T-helper 1 cell treated with Interleukin-12 subunit alpha and Interleukin-12 subunit beta and Interleukin-4 antibody, amounts not matched to agents 30 ng/mL and 1 ng/mL, for 36 hours (primary cell): ENCODE measurements around the gene STK17A. TPM values are rescaled to one million over a fixed set of nuclear protein-coding genes. Genes with fewer than 3 reads are reported as not detected.

ENCODE experiments used
- intact Hi-C: fragments of 100-400 bp; cut with micrococcal nuclease; formaldehyde crosslinking; loops from one replicate; pipeline ENCODE4 v1.15.1; 2024
- total RNA-seq: library from RNA; stranded (reverse); gene quantifications from 2 replicates; pipeline ENCODE4 v1.2.3, GENCODE V29; 2022

Gene STK17A
- total RNA-seq, 1 donor from 2014 or later = 89.1 TPM

GRCh38 chr7:43628431-43628830 lies 45.5 kb downstream of the STK17A start:
- intact Hi-C loops = loop anchor here (2.0 kb wide), 1 partner anchor 16 kb away; no protein-coding TSS in a partner anchor

DNA sequence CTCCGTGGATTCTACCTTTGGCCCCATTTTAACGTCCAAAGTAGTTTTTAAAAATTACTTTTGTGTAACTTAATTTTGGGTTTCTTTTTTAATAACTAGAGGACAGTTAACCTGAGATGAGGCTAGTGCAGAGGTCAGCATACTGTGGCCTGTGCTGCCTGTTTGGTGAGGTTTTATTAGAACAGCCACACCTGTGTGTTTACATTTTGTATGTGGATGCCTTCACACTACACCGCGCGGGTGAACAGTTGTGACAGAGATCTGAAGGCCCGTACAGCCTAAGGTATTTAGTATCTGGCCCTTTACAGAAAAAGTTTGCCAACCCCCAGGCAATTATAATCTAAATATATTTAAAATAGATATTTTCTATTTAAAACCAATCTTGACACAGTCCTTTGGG lies 46.9 kb downstream of the STK17A start:
- intact Hi-C loops = loop anchor here (1.0 to 2.0 kb wide), 2 partner anchors 8 to 17 kb away; no protein-coding TSS in a partner anchor

GRCh38 chr7:43630482-43630881 lies 47.6 kb downstream of the STK17A start:
- intact Hi-C loops = loop anchor here (1.0 kb wide), 1 partner anchor 8 kb away; no protein-coding TSS in a partner anchor

- intact Hi-C loops = no loop called here
Observed at GRCh38 chr7:43631559-43631958, 48.7 kb downstream of the STK17A start.

- intact Hi-C loops = no loop called here
Observed at GRCh38 chr7:43632746-43633145, 49.8 kb downstream of the STK17A start.

DNA sequence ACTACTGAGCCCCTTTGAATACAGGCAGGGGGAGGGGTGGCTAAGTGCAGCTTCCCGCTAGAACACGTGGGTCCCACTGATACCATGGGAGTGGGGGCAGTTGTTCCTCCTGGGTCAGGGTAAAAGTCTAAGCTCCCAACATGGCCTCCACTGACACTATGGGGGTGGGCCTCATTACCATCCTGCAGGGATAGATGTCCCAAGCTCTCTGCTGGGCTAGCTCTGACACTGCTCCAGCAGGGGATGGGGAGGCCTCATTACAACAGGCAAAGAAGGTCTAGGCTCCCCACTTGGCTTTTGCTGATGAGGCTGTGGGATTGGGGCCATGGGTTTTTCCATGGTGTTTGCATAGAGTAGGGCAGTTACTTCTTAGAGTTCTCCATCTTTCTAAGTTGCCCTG lies 51.5 kb downstream of the STK17A start:
- intact Hi-C loops = no loop called here

- intact Hi-C loops = no loop called here
Observed at GRCh38 chr7:43636093-43636492, 53.2 kb downstream of the STK17A start.

GRCh38 chr7:43637114-43637806 lies 54.4 kb downstream of the STK17A start:
- intact Hi-C loops = loop anchor here (1.0 kb wide), 1 partner anchor 11 kb away; no protein-coding TSS in a partner anchor

DNA sequence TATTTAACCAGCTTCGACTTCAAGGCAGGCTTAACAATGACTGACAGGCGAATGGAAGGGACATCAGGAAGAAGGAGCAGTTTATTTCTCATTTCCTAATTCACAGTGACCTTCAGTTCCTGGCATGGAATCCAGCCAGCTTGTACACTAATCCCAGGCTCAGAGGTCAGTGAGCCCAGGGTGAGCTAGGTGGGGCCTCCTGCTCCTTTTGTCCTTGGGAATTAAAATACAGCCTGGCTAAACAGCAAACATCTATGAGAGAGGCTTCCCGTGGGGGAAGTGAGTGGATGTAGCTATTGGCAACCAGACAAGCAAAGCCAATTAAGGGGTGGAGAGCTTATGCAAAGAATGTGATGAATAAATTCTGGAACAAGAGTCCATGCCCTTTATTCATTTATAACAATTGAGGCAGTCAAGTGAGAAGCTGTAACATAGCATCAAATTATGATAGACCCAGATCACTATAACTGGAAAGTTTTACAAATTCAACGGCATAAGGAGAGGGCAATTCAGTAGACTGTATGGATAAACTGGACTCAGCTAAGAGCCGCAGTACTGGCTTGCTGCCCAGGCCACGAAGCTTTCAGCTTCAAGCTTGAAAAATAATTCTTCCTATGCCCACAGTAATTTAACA lies 57.1 kb downstream of the STK17A start:
- intact Hi-C loops = no loop called here

DNA sequence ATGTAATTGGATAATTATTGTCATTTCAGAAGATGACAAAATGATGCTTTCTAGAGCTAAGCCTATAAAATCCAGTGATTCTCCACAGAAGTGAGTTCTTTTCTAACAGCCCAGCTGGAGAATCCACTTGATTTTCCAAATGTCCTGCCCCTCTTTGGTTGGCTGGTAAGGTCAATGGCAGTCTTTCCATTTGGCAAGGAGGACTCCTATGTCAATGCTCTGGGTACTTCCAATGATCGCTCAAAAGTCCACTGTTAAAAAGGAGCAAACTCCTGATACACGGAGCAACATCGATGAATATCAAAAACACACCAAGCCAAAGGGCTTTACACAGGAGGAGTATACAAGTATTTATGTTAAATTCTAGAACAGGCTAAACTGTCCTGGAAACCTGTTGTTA lies 57.8 kb downstream of the STK17A start:
- intact Hi-C loops = no loop called here

GRCh38 chr7:43642897-43643630 lies 60.2 kb downstream of the STK17A start:
- intact Hi-C loops = no loop called here

DNA sequence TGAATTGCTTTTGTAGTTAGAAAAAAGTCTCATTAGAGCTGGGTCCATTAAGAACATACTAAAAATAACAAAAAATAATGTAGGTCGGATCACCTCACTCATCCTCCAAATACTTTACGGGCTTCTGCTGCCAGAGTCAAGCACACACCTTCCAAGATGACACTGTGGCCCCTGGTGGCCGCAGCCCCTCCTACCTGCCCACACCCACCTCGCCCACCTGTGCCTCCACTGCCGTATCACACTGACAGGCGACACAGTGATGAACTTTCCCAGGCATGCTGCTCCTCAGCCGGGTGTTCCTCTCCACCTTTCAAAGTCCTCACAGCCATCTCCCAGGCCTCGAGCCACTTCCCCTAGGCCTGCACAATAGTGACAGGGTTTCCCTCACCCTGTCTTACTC lies 60.9 kb downstream of the STK17A start:
- intact Hi-C loops = no loop called here

DNA sequence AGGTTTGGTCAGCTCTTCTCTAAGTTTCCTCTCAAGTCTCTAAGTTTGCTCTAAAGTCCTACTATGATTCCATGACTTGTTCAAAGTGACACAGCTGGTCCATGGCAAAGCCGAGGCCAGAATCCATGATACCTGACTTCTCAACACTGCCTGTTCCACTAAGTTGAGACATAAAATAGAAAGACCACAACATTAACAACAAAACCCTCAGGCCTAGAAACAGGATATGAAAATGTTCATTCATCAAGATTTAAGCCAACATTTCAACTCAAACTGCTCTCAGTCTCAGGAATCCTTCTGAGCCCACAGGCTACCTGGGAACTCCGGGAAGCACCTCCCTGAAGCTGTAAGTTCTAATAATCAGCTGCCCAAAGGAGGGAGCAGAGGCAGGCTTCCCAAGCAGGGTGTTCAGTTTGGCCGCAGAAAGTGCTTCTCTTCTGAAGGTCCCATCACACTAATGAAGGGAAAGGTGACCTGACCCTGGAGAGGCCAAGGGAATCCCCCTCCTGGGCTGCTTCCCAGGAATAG lies 62.9 kb downstream of the STK17A start:
- intact Hi-C loops = loop anchor here (5.0 kb wide), 2 partner anchors 713 to 1332 kb away; partner anchors contain the start of genes MRPL32, MYO1G and PSMA2

- intact Hi-C loops = loop anchor here (5.0 kb wide), 2 partner anchors 714 to 1331 kb away; partner anchors contain the start of genes MRPL32, MYO1G and PSMA2
Observed at GRCh38 chr7:43646603-43647338, 63.9 kb downstream of the STK17A start.

DNA sequence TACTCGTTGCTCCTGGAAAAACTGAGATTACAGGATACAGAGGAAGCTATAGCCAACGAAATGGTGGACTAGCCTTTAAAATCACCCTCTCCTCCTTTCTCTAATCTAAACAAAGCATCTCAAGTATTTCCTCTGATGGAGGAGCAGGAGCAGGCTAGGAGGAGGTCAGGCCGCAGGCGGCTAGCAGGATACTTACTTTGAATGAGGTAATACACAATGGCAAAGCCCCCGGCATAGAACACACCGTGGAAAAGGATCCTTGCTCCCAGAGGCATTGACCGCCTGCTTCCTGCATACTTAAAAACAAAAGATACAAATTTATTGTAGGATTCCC lies 64.4 kb downstream of the STK17A start:
- intact Hi-C loops = loop anchor here (5.0 kb wide), 2 partner anchors 715 to 1330 kb away; partner anchors contain the start of genes MRPL32, MYO1G and PSMA2

DNA sequence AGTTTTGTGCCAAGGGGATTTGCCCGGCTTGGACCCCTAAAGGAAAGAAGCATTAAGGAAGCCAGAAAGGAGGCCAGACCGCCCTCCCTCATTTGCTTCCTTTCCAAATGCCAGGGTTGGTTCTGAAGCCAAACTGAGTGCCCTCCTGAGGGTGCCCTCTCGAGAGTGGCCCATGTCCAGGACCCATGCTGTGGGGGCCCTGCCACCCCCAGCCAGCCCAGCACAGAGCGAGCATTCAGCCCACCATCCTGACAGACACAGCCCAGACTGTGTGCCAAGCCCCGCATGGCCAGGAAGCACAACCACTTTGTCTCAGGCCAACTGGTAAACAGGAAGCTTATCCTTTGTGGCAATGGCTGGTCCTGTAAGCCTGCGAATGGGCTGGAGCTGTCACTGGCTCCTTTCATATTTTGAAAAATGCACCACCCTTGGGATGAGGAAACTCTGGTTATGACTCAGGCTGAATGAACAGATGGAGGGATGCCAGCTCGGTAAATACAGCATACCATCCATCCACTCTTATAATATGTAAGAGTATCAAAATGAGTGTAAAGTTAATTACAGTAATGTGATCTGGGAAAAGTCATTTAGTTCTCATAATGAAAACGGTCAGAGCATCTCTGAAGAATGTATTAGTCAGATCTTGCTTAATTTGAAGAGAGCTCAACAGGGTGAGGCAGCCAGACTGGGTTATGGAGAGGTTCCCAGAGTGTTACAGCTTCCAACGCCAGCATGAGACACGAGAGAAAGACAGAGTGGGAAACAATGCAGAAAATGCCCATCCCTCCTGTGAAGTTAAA lies 65.0 kb downstream of the STK17A start:
- intact Hi-C loops = loop anchor here (1.0 to 5.0 kb wide), 8 partner anchors 11 to 1329 kb away; partner anchors contain the start of genes BLVRA, MRPL32, MYO1G and PSMA2

DNA sequence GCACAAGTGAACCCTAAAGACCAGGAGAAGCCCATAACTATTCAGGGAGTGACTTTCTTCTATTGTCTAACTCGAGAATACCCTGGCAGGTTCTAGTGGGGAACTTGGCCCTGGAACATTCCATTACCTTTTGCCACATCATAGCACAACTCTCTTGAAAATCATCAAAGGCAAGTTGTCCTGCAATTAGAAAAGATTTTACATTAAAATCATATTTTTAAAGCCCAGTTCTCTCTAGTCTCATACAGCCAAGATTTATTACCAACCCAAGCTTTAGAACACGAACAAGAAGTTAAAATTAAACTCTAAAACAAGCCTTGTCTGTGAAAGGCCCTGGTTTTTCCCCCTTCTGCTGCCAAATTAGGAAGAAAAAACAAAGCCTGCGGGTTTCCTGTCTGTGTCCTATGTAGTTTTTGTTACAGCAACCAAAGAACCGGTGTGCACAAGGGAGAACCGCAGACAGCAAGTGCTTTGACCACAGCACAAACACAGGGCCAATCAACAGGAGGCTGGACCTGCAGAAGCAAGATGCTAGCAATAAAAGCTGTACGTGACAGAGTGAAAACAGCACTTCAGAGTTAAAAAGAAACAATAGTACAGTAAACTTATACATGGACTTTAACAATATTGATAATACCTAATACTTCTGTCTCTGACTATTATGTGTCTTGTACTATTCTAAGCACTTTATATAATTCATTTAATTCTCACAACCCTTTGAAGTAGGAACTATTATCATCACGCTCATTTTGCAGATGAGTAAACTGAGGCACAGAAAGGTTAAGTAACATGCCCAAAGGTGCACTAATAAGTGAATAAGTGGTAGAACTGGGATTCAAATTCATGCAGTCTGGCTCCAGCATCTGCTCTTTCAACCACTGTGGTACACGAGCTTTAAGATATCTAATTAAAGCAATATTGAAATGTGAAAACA lies 65.8 kb downstream of the STK17A start:
- intact Hi-C loops = loop anchor here (1.0 to 5.0 kb wide), 13 partner anchors 11 to 1329 kb away; partner anchors contain the start of genes BLVRA, MRPL32, MYO1G and PSMA2

DNA sequence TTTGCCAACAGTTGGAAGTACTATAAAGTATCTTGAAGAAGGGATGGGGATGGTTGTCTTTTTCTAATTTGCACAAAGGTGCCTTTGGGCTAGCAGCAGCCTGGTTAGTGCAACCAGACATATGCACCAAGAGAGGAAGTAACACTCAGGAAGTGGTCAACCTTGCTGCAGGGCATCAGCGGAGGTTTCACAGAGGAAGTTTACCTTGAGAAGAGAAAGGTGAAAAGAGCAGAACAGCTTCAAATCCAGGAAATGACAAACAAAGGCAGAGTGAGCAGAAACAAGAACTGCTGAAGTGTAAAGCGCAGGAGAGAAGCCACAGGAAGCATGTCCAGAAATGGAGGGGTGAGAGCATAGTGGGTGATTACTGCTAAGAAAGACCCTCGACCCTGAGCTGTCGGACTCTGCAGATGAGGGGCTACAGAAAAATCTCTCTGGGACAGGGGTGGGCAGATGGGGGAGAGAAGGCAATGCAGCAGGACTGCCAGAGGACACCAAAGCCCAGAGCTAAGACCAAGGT lies 66.9 kb downstream of the STK17A start:
- intact Hi-C loops = loop anchor here (1.0 to 5.0 kb wide), 10 partner anchors 8 to 1327 kb away; partner anchors contain the start of genes BLVRA, MRPL32, MYO1G and PSMA2
